ENCODE data around the gene CCDC38.

The CCDC38 gene

GRCh38 chr12:95836630-95837239 is 105.7 kb downstream of the CCDC38 start:
- DNase-seq (ENCODE audit: low spot score) = no peak

- DNase-seq (ENCODE audit: low spot score) = no peak
These were observed 106.2 kb downstream of the CCDC38 start for GRCh38 chr12:95836185-95836609.

GRCh38 chr12:95834572-95834971 is 107.8 kb downstream of the CCDC38 start:
- no peak for DNase-seq (ENCODE audit: low spot score)

GRCh38 chr12:95830335-95831089 is 111.9 kb downstream of the CCDC38 start:
- no peak for DNase-seq (ENCODE audit: low spot score)

- DNase-seq (ENCODE audit: low spot score) = no peak
These were observed 113.0 kb downstream of the CCDC38 start for GRCh38 chr12:95829395-95829794.

- DNase-seq (ENCODE audit: low spot score) = peak; percentile 46
These were observed 122.2 kb downstream of the CCDC38 start for GRCh38 chr12:95820096-95820703.

Data from Ammon's horn (tissue), 1 donor.